ENCODE results near the gene PRKAR1B. TPM values are rescaled to one million over a fixed set of nuclear protein-coding genes. Genes with fewer than 3 reads are reported as not detected.

The PRKAR1B gene
- total RNA-seq, 2 experiments from 2014 or later, result 22.5 to 41.6 TPM

GRCh38 chr7:673681-674453 is 53.2 kb downstream of the PRKAR1B start:
- Histone ChIP-seq H3K9me3 (ENCODE audit: low read length) (no peaks in the 10 kb centered on the region), H3K4me1 (ENCODE audit: insufficient read depth, low read length, poor library complexity, severe bottlenecking) (no peaks in the 10 kb centered on the region), H3K4me2 (ENCODE audit: low read length) (no peak overlapping the region), H4K20me1 (ENCODE audit: insufficient read depth, low read length) (no peaks in the 10 kb centered on the region), H2AFZ (ENCODE audit: low read length) (no peak overlapping the region), H3K36me3 (ENCODE audit: insufficient read depth, low read length) (peaks cover 57% of the 10 kb centered on the region), H3K79me2 (ENCODE audit: insufficient read depth, low read depth, low read length) (no peaks in the 10 kb centered on the region), H3K27ac (ENCODE audit: low read depth, low read length, poor library complexity, severe bottlenecking) (no peak overlapping the region), H3K9me2 (ENCODE audit: insufficient read depth, low read length) (no peaks in the 10 kb centered on the region), H3K4me3 (ENCODE audit: low read depth, low read length, poor library complexity, severe bottlenecking) (no peak overlapping the region)
- TF ChIP-seq EZH2phosphoT487 (IDR thresholded peaks at IDR 0.05; ENCODE audit: borderline replicate concordance, low read depth, low read length) (no peak), CTCF (conservative IDR thresholded peaks at IDR 0.05; ENCODE audit: low read length) (no peak)
- no peak for DNase-seq (ENCODE audit: low spot score)
- no TSS peak for BruUV-seq (replicated peaks)
- intact Hi-C loops (cut with micrococcal nuclease; ENCODE audit: unreplicated experiment), result no loop called here
- ChIA-PET CTCF (ENCODE audit: unreplicated experiment) (no interaction called here), POLR2A (interaction anchor here (0.5 kb wide), 2 partner anchors 11 to 631 kb away, joined by 3 read pairs; no protein-coding TSS in a partner anchor)

- TF ChIP-seq EZH2phosphoT487 (IDR thresholded peaks at IDR 0.05; ENCODE audit: borderline replicate concordance, low read depth, low read length) (no peak), CTCF (conservative IDR thresholded peaks at IDR 0.05; ENCODE audit: low read length) (no peak)
- Histone ChIP-seq H3K4me3 (ENCODE audit: low read depth, low read length, poor library complexity, severe bottlenecking) (no peak overlapping the region), H3K79me2 (ENCODE audit: insufficient read depth, low read depth, low read length) (no peaks in the 10 kb centered on the region), H3K4me1 (ENCODE audit: insufficient read depth, low read length, poor library complexity, severe bottlenecking) (no peaks in the 10 kb centered on the region), H4K20me1 (ENCODE audit: insufficient read depth, low read length) (no peaks in the 10 kb centered on the region), H3K4me2 (ENCODE audit: low read length) (no peak overlapping the region), H3K27ac (ENCODE audit: low read depth, low read length, poor library complexity, severe bottlenecking) (no peak overlapping the region), H2AFZ (ENCODE audit: low read length) (no peak overlapping the region), H3K36me3 (ENCODE audit: insufficient read depth, low read length) (peaks cover 54% of the 10 kb centered on the region), H3K9me3 (ENCODE audit: low read length) (no peaks in the 10 kb centered on the region), H3K9me2 (ENCODE audit: insufficient read depth, low read length) (no peaks in the 10 kb centered on the region)
- no peak for DNase-seq (ENCODE audit: low spot score)
- POLR2A ChIA-PET, result no interaction called here
- intact Hi-C loops (cut with micrococcal nuclease; ENCODE audit: unreplicated experiment), result no loop called here
- CTCF ChIA-PET (ENCODE audit: unreplicated experiment), result no interaction called here
- BruUV-seq (replicated peaks), result no TSS peak
Observed at GRCh38 chr7:672891-673290, 54.2 kb downstream of the PRKAR1B start.

GRCh38 chr7:671415-672042 is 55.6 kb downstream of the PRKAR1B start:
- Histone ChIP-seq H3K27ac (ENCODE audit: low read depth, low read length, poor library complexity, severe bottlenecking) (no peak overlapping the region), H3K4me1 (ENCODE audit: insufficient read depth, low read length, poor library complexity, severe bottlenecking) (no peaks in the 10 kb centered on the region), H3K36me3 (ENCODE audit: insufficient read depth, low read length) (peaks cover 44% of the 10 kb centered on the region), H4K20me1 (ENCODE audit: insufficient read depth, low read length) (no peaks in the 10 kb centered on the region), H3K4me3 (ENCODE audit: low read depth, low read length, poor library complexity, severe bottlenecking) (no peak overlapping the region), H3K9me2 (ENCODE audit: insufficient read depth, low read length) (no peaks in the 10 kb centered on the region), H2AFZ (ENCODE audit: low read length) (no peak overlapping the region), H3K79me2 (ENCODE audit: insufficient read depth, low read depth, low read length) (no peaks in the 10 kb centered on the region), H3K4me2 (ENCODE audit: low read length) (no peak overlapping the region), H3K9me3 (ENCODE audit: low read length) (no peaks in the 10 kb centered on the region)
- BruUV-seq (replicated peaks), result no TSS peak
- POLR2A ChIA-PET, result interaction anchor here (0.7 kb wide), 1 partner anchor 34 kb away, joined by 3 read pairs; no protein-coding TSS in a partner anchor
- CTCF ChIA-PET (ENCODE audit: unreplicated experiment), result no interaction called here
- TF ChIP-seq CTCF (conservative IDR thresholded peaks at IDR 0.05; ENCODE audit: low read length) (no peak), EZH2phosphoT487 (IDR thresholded peaks at IDR 0.05; ENCODE audit: borderline replicate concordance, low read depth, low read length) (no peak)
- DNase-seq (ENCODE audit: low spot score), result no peak
- intact Hi-C loops (cut with micrococcal nuclease; ENCODE audit: unreplicated experiment), result no loop called here
